Mucosa of stomach (tissue), 1 donor: ENCODE data around the gene KCNT2.

ENCODE experiments used
- H3K27me3 ChIP-seq: one replicate; pipeline ENCODE4 v1.7.0; 2013; ENCODE audit warnings: mild to moderate bottlenecking, low read length; ENCODE audit not compliant: control insufficient read depth, insufficient read depth
- H3K36me3 ChIP-seq: one replicate; pipeline ENCODE4 v1.7.0; 2013; ENCODE audit warnings: low read length; ENCODE audit not compliant: control insufficient read depth, insufficient read depth
- H3K4me1 ChIP-seq: one replicate; pipeline ENCODE4 v1.7.0; 2013; ENCODE audit warnings: mild to moderate bottlenecking, low read length; ENCODE audit not compliant: control insufficient read depth, insufficient read depth
- H3K4me3 ChIP-seq: one replicate; pipeline ENCODE4 v1.7.0; 2013; ENCODE audit warnings: low read length
- H3K9ac ChIP-seq: one replicate; pipeline ENCODE4 v1.7.0; 2013; ENCODE audit warnings: mild to moderate bottlenecking, low read length, moderate library complexity
- H3K9me3 ChIP-seq: one replicate; pipeline ENCODE4 v1.7.0; 2013; ENCODE audit warnings: mild to moderate bottlenecking, low read length, moderate library complexity; ENCODE audit not compliant: control insufficient read depth
- donor health status: Pancreatic carcinoma.

The KCNT2 gene

GRCh38 chr1:196584696-196585095 lies 23.5 kb downstream of the KCNT2 start:
- no peaks in the 10 kb centered on the region for H3K4me1 ChIP-seq
- no peak overlapping the region for H3K4me3 ChIP-seq

GRCh38 chr1:196577386-196577785 lies 30.9 kb downstream of the KCNT2 start:
- Histone ChIP-seq H3K36me3 (no peaks in the 10 kb centered on the region), H3K4me1 (no peaks in the 10 kb centered on the region), H3K9me3 (no peaks in the 10 kb centered on the region), H3K27me3 (no peaks in the 10 kb centered on the region), H3K9ac (no peak overlapping the region), H3K4me3 (no peak overlapping the region)

More at GRCh38 chr1:196584696-196585095, 23.5 kb downstream of the KCNT2 start:
- no peaks in the 10 kb centered on the region for H3K36me3 ChIP-seq
- no peak overlapping the region for H3K9ac ChIP-seq
- no peaks in the 10 kb centered on the region for H3K9me3 ChIP-seq
- no peaks in the 10 kb centered on the region for H3K27me3 ChIP-seq

- no peaks in the 10 kb centered on the region for H3K4me1 ChIP-seq
- H3K9me3 ChIP-seq, result no peaks in the 10 kb centered on the region
- no peaks in the 10 kb centered on the region for H3K36me3 ChIP-seq
- H3K27me3 ChIP-seq, result no peaks in the 10 kb centered on the region
- H3K9ac ChIP-seq, result no peak overlapping the region
- H3K4me3 ChIP-seq, result no peak overlapping the region
Observed at GRCh38 chr1:196573226-196573625, 35.0 kb downstream of the KCNT2 start.

- Histone ChIP-seq H3K4me1 (no peaks in the 10 kb centered on the region), H3K9me3 (no peaks in the 10 kb centered on the region), H3K4me3 (no peak overlapping the region), H3K9ac (no peak overlapping the region), H3K36me3 (no peaks in the 10 kb centered on the region), H3K27me3 (no peaks in the 10 kb centered on the region)
Observed at GRCh38 chr1:196567238-196567637, 41.0 kb downstream of the KCNT2 start.

- no peaks in the 10 kb centered on the region for H3K4me1 ChIP-seq
- no peak overlapping the region for H3K4me3 ChIP-seq
- no peaks in the 10 kb centered on the region for H3K36me3 ChIP-seq
- no peak overlapping the region for H3K9ac ChIP-seq
- no peaks in the 10 kb centered on the region for H3K9me3 ChIP-seq
- H3K27me3 ChIP-seq, result no peaks in the 10 kb centered on the region
Observed at GRCh38 chr1:196563768-196564167, 44.5 kb downstream of the KCNT2 start.

- H3K4me1 ChIP-seq, result no peaks in the 10 kb centered on the region
- no peak overlapping the region for H3K9ac ChIP-seq
- no peaks in the 10 kb centered on the region for H3K36me3 ChIP-seq
- no peaks in the 10 kb centered on the region for H3K27me3 ChIP-seq
- no peak overlapping the region for H3K4me3 ChIP-seq
- H3K9me3 ChIP-seq, result no peaks in the 10 kb centered on the region
Observed at GRCh38 chr1:196559314-196559713, 48.9 kb downstream of the KCNT2 start.

- Histone ChIP-seq H3K4me1 (no peaks in the 10 kb centered on the region), H3K4me3 (no peak overlapping the region), H3K27me3 (no peaks in the 10 kb centered on the region), H3K36me3 (no peaks in the 10 kb centered on the region), H3K9me3 (no peaks in the 10 kb centered on the region), H3K9ac (no peak overlapping the region)
Observed at GRCh38 chr1:196558411-196558810, 49.8 kb downstream of the KCNT2 start.

- Histone ChIP-seq H3K36me3 (no peaks in the 10 kb centered on the region), H3K9ac (no peak overlapping the region), H3K4me3 (no peak overlapping the region), H3K4me1 (no peaks in the 10 kb centered on the region), H3K27me3 (no peaks in the 10 kb centered on the region), H3K9me3 (no peaks in the 10 kb centered on the region)
Observed at GRCh38 chr1:196557797-196558196, 50.4 kb downstream of the KCNT2 start.

GRCh38 chr1:196550731-196551130 lies 57.5 kb downstream of the KCNT2 start:
- Histone ChIP-seq H3K9ac (no peak overlapping the region), H3K4me3 (no peak overlapping the region), H3K36me3 (no peaks in the 10 kb centered on the region), H3K9me3 (no peaks in the 10 kb centered on the region), H3K27me3 (no peaks in the 10 kb centered on the region), H3K4me1 (no peaks in the 10 kb centered on the region)

- H3K9ac ChIP-seq, result no peak overlapping the region
- H3K27me3 ChIP-seq, result no peaks in the 10 kb centered on the region
- H3K9me3 ChIP-seq, result no peaks in the 10 kb centered on the region
- H3K36me3 ChIP-seq, result no peaks in the 10 kb centered on the region
- no peaks in the 10 kb centered on the region for H3K4me1 ChIP-seq
- H3K4me3 ChIP-seq, result no peak overlapping the region
Observed at GRCh38 chr1:196546272-196547111, 61.7 kb downstream of the KCNT2 start.

- no peak overlapping the region for H3K9ac ChIP-seq
- H3K9me3 ChIP-seq, result no peaks in the 10 kb centered on the region
- H3K27me3 ChIP-seq, result no peaks in the 10 kb centered on the region
- H3K4me3 ChIP-seq, result no peak overlapping the region
- H3K4me1 ChIP-seq, result no peaks in the 10 kb centered on the region
- H3K36me3 ChIP-seq, result no peaks in the 10 kb centered on the region
Observed at GRCh38 chr1:196545222-196545621, 63.0 kb downstream of the KCNT2 start.

- Histone ChIP-seq H3K9ac (no peak overlapping the region), H3K27me3 (no peaks in the 10 kb centered on the region), H3K36me3 (no peaks in the 10 kb centered on the region), H3K9me3 (no peaks in the 10 kb centered on the region), H3K4me3 (no peak overlapping the region), H3K4me1 (no peaks in the 10 kb centered on the region)
Observed at GRCh38 chr1:196544617-196545016, 63.6 kb downstream of the KCNT2 start.
